GM18858 (cell line): ENCODE data around the gene DBH.

ENCODE experiments used
- ATAC-seq: cut with Tn5 transposase; IDR thresholded peaks from one replicate; pipeline ENCODE4 v1.9.1; 2021; ENCODE audit not compliant: unreplicated experiment

Gene DBH

GRCh38 chr9:133642708-133643361, 6.7 kb downstream of the DBH start:
- ATAC-seq = no peak

GRCh38 chr9:133643362-133643755, 7.2 kb downstream of the DBH start:
- ATAC-seq = no peak

- ATAC-seq = no peak
These were observed 8.0 kb downstream of the DBH start for GRCh38 chr9:133643978-133644760.

GRCh38 chr9:133645021-133645765, 9.0 kb downstream of the DBH start:
- ATAC-seq = no peak

- ATAC-seq = no peak
These were observed 11.0 kb downstream of the DBH start for GRCh38 chr9:133647148-133647547.

GRCh38 chr9:133647765-133648469, 11.8 kb downstream of the DBH start:
- no peak for ATAC-seq

- ATAC-seq = no peak
These were observed 13.0 kb downstream of the DBH start for GRCh38 chr9:133649194-133649593.

GRCh38 chr9:133650026-133650425, 13.9 kb downstream of the DBH start:
- ATAC-seq = no peak

GRCh38 chr9:133653638-133654037, 17.5 kb downstream of the DBH start:
- ATAC-seq = no peak

- ATAC-seq = no peak
These were observed 18.8 kb downstream of the DBH start for GRCh38 chr9:133654736-133655657.

- no peak for ATAC-seq
These were observed 19.5 kb downstream of the DBH start for GRCh38 chr9:133655701-133656100.

- ATAC-seq = no peak
These were observed 20.3 kb downstream of the DBH start for GRCh38 chr9:133656211-133657119.

- ATAC-seq = no peak
These were observed 21.0 kb downstream of the DBH start for GRCh38 chr9:133657120-133657661.

GRCh38 chr9:133658442-133659431, 22.6 kb downstream of the DBH start:
- ATAC-seq = no peak

- no peak for ATAC-seq
These were observed 23.4 kb downstream of the DBH start for GRCh38 chr9:133659516-133659915.

- ATAC-seq = no peak
These were observed 25.8 kb downstream of the DBH start for GRCh38 chr9:133661846-133662540.
